Measurements from ENCODE around the gene TWNK.

DNA sequence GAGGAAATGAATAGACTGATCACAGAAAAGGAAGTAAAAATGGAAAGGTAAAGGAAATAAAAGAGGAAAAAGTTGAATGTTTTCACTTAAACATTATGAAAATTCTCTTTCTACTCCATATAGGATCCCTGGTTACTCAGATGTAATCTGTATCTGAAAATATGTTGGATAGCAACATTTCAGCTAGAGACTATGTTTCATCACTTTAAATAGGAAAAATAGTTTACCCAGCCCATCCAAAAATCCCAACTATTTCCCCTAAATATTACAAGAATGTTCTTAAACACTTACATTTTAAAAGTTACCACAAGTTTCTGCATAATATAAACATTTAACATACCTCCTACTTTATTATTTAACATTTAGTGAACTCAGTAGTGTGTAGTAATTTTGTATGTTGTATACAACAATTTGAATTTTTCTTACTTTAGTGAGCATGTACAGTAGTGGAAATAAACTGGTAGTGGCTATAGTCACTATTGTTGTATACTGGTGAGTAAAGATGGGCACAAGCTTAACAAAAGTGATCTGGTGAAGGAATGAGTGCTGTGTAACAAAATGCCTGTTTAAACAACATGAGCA lies 47.5 kb upstream of the TWNK start:
- no peak for TF ChIP-seq TAF1 (IDR thresholded peaks at IDR 0.05; ENCODE audit: control insufficient read depth, extremely low read depth, insufficient read depth, low read length, severe bottlenecking)
- no peak for TF ChIP-seq BCL6 (CRISPR knock-in tag; IDR thresholded peaks at IDR 0.05)
- TF ChIP-seq RCOR1 (IDR thresholded peaks at IDR 0.05; ENCODE audit: borderline replicate concordance in 1 of 2, low read depth in 2 of 2, low read length in 2 of 2), result no peak
- TF ChIP-seq FOXK1 (CRISPR knock-in tag; IDR thresholded peaks at IDR 0.05; ENCODE audit: borderline replicate concordance), result no peak
- TF ChIP-seq FIP1L1 (IDR thresholded peaks at IDR 0.05; ENCODE audit: low read depth, low read length, poor library complexity, severe bottlenecking), result no peak
- TF ChIP-seq BHLHE40 (IDR thresholded peaks at IDR 0.05; ENCODE audit: low read length), result no peak
- no peak for TF ChIP-seq ATF2 (CRISPR knock-in tag; IDR thresholded peaks at IDR 0.05)
- no peak for TF ChIP-seq ZNF165 (CRISPR knock-in tag; IDR thresholded peaks at IDR 0.05; ENCODE audit: borderline replicate concordance)
- TF ChIP-seq, protein P1, sequence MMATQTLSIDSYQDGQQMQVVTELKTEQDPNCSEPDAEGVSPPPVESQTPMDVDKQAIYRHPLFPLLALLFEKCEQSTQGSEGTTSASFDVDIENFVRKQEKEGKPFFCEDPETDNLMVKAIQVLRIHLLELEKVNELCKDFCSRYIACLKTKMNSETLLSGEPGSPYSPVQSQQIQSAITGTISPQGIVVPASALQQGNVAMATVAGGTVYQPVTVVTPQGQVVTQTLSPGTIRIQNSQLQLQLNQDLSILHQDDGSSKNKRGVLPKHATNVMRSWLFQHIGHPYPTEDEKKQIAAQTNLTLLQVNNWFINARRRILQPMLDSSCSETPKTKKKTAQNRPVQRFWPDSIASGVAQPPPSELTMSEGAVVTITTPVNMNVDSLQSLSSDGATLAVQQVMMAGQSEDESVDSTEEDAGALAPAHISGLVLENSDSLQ (IDR thresholded peaks at IDR 0.05), result no peak
- no peak for TF ChIP-seq DMBX1 (CRISPR knock-in tag; IDR thresholded peaks at IDR 0.05; ENCODE audit: borderline replicate concordance)
- no peak for TF ChIP-seq ELK3 (CRISPR knock-in tag; IDR thresholded peaks at IDR 0.05)

Measured in K562 (cell line).